GM13976 (cell line): Measurements from ENCODE around the gene CCDC138.

Experiments
- DNase-seq: peaks from one replicate; pipeline ENCODE4 v3.0.0; 2012; ENCODE audit warnings: low spot score
- CTCF ChIP-seq: IDR thresholded peaks from 2 replicates; pipeline ENCODE4 v1.5.1; 2012; ENCODE audit warnings: borderline replicate concordance, mild to moderate bottlenecking; ENCODE audit not compliant: insufficient read depth; ENCODE audit errors: extremely low read depth, missing control alignments, control extremely low read depth
- in situ Hi-C: fragments of 300-500 bp; cut with MboI; formaldehyde crosslinking; loops from one replicate; pipeline ENCODE4 v1.12.0; 2022; ENCODE audit warnings: low sequenced_read_pairs, mixed read lengths, inconsistent platforms; ENCODE audit not compliant: unreplicated experiment

The CCDC138 gene

GRCh38 chr2:108866041-108866440 lies 79.5 kb downstream of the CCDC138 start:
- in situ Hi-C loops: no loop called here
- no peak for DNase-seq
- TF ChIP-seq CTCF: no peak

- no peak for DNase-seq
- TF ChIP-seq CTCF: no peak
- in situ Hi-C loops: no loop called here
Measured at GRCh38 chr2:108868911-108869310, 82.3 kb downstream of the CCDC138 start.

- in situ Hi-C loops: no loop called here
- no peak for TF ChIP-seq CTCF
- no peak for DNase-seq
Measured at GRCh38 chr2:108869542-108869941, 83.0 kb downstream of the CCDC138 start.

GRCh38 chr2:108870069-108870644 lies 83.6 kb downstream of the CCDC138 start:
- in situ Hi-C loops: no loop called here
- DNase-seq: no peak
- TF ChIP-seq CTCF: no peak

GRCh38 chr2:108877506-108877905 lies 90.9 kb downstream of the CCDC138 start:
- no peak for DNase-seq
- in situ Hi-C loops: no loop called here

GRCh38 chr2:108878276-108878675 lies 91.7 kb downstream of the CCDC138 start:
- in situ Hi-C loops: no loop called here
- no peak for DNase-seq
- TF ChIP-seq CTCF: no peak

More at GRCh38 chr2:108877506-108877905, 90.9 kb downstream of the CCDC138 start:
- TF ChIP-seq CTCF: no peak

- DNase-seq: no peak
- TF ChIP-seq CTCF: no peak
- in situ Hi-C loops: no loop called here
Measured at GRCh38 chr2:108884619-108885018, 98.0 kb downstream of the CCDC138 start.
